OCI-LY3 (cell line): ENCODE results near the gene NIPAL4.

Experiments used
- EZH2phosphoT487 ChIP-seq: fragments of 200-600 bp; shearing (Covaris generic); IDR thresholded peaks from 2 replicates; pipeline ENCODE4 v1.6.1; 2018; ENCODE audit warnings: antibody characterized with exemption, mixed run types, low read depth
- TF ChIP-seq, protein P1 (sequence below): fragments of 200-600, 300-600 bp; sonication (generic); IDR thresholded peaks from 2 replicates; pipeline ENCODE4 v1.5.1; 2014; ENCODE audit warnings: antibody characterized with exemption, low read length, low read depth

DNA sequence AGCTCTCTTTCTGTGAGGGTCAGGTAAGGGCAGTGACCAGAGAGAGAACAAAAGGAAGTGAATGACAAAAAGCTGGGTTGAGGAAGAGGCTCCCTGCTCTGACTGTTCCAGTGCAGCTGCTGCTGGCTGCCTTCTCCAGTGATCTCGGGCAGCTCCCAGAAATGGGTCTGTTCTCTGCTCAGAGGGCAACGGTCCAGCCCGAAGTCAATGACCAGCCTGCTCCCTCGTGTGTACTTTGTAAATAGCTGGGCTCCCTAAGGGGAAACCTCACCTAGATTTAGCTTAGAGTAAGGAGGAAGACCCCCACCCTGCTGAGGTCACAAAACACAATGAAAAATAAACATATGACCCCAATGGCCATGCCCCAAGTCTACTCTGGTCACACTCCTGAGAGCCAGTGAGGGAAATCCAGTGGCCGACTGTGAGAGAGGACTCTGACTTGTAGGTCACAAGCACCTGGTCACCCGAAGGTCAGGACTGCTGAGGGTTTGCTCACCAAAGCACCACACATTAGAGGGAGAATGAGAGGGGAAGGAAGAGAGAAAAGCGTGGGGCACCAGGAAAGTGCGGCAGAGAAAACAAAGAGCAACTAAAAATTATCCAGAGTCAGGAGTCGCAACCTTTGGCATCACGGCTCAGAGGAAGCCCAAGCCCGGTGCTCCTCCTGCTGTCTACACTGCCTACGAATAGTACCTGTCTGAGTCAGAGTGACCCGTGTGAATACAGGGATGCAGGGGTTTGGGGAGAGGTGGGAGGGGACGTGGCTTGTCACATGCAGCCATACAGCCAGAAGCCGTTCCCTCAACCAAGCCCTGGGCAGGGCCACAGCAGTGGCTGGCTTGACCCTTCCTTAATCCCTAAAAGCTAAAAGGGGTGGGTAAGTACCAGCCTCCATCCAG lies 19.8 kb downstream of the NIPAL4 start:
- TF ChIP-seq, protein P1, sequence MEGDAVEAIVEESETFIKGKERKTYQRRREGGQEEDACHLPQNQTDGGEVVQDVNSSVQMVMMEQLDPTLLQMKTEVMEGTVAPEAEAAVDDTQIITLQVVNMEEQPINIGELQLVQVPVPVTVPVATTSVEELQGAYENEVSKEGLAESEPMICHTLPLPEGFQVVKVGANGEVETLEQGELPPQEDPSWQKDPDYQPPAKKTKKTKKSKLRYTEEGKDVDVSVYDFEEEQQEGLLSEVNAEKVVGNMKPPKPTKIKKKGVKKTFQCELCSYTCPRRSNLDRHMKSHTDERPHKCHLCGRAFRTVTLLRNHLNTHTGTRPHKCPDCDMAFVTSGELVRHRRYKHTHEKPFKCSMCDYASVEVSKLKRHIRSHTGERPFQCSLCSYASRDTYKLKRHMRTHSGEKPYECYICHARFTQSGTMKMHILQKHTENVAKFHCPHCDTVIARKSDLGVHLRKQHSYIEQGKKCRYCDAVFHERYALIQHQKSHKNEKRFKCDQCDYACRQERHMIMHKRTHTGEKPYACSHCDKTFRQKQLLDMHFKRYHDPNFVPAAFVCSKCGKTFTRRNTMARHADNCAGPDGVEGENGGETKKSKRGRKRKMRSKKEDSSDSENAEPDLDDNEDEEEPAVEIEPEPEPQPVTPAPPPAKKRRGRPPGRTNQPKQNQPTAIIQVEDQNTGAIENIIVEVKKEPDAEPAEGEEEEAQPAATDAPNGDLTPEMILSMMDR, result no peak
- no peak for TF ChIP-seq EZH2phosphoT487
